H1 (cell line): ENCODE results near the gene SLU7. TPM values are rescaled to one million over a fixed set of nuclear protein-coding genes. Genes with fewer than 3 reads are reported as not detected.

ENCODE experiments used
- CTCF ChIA-PET: fragments of 300-600 bp; sonication (Branson Sonifier 250); formaldehyde crosslinking; loops from one replicate; lab custom pipeline; 2021; ENCODE audit not compliant: partially characterized antibody; lab: Charles Lee
- POLR2A ChIA-PET: fragments of 300-600 bp; sonication (Branson Sonifier 250); formaldehyde crosslinking; loops from one replicate; lab custom pipeline; 2021; ENCODE audit warnings: inconsistent platforms; ENCODE audit not compliant: partially characterized antibody; lab: Charles Lee
- DNase-seq, 2 experiments: peaks; one replicate each; pipeline versions ENCODE4 v3.0.0 to v3.0.0-alpha.2; 2010 to 2022; ENCODE audit warnings: low spot score in 2 of 2, low read depth in 1 of 2, mixed read lengths in 1 of 2
- FAIRE-seq: peaks from 2 replicates; lab custom pipeline; 2011; peaks lifted over from hg19 to GRCh38; lab: Jason Lieb, UNC
- H2AFZ ChIP-seq: 2 replicates; pipeline ENCODE4 v1.8.1; 2012; ENCODE audit warnings: low read length, inconsistent platforms
- H2AK5ac ChIP-seq: 2 replicates; pipeline ENCODE4 v1.6.1; 2013; ENCODE audit warnings: low read depth, low read length
- H2BK120ac ChIP-seq: replicated peaks from 2 replicates; pipeline ENCODE3; 2013; ENCODE audit warnings: low read depth, low read length, inconsistent platforms
- H2BK12ac ChIP-seq: 2 replicates; pipeline ENCODE4 v1.6.1; 2013; ENCODE audit warnings: low read depth, low read length
- H2BK15ac ChIP-seq: 2 replicates; pipeline ENCODE4 v1.6.1; 2013; ENCODE audit warnings: low read length
- H2BK20ac ChIP-seq: 2 replicates; pipeline ENCODE4 v1.6.1; 2013; ENCODE audit warnings: low read length
- H2BK5ac ChIP-seq: 2 replicates; pipeline ENCODE4 v1.6.1; 2013; ENCODE audit warnings: low read depth, low read length
- H3K14ac ChIP-seq: 2 replicates; pipeline ENCODE4 v1.6.1; 2013; ENCODE audit warnings: inconsistent platforms; ENCODE audit not compliant: insufficient read length
- H3K18ac ChIP-seq: 2 replicates; pipeline ENCODE4 v1.6.1; 2013; ENCODE audit warnings: low read length; ENCODE audit errors: extremely low read depth
- H3K23ac ChIP-seq: 2 replicates; pipeline ENCODE4 v1.6.1; 2013; ENCODE audit warnings: inconsistent platforms; ENCODE audit not compliant: insufficient read length
- H3K23me2 ChIP-seq: 2 replicates; pipeline ENCODE4 v1.6.1; 2013; ENCODE audit warnings: low read depth, low read length
- H3K27ac ChIP-seq: 2 replicates; pipeline ENCODE4 v1.6.1; 2011; ENCODE audit warnings: low read depth, low read length, inconsistent platforms
- H3K27me3 ChIP-seq, 4 experiments: replicated peaks in 1 of 4; 1 replicate in 1 of 4; 2 replicates in 3 of 4; pipeline versions ENCODE4 v1.6.1 to v1.8.1; 2011 to 2013; ENCODE audit warnings: low read length in 3 of 4, mild to moderate bottlenecking in 3 of 4, inconsistent platforms in 2 of 4, mixed read lengths in 2 of 4, moderate library complexity in 1 of 4; ENCODE audit not compliant: control insufficient read depth in 3 of 4, insufficient read depth in 3 of 4; ENCODE audit errors: extremely low read depth in 1 of 4
- H3K36me3 ChIP-seq, 4 experiments: 2 replicates each; pipeline versions ENCODE4 v1.6.1 to v1.8.1; 2011 to 2013; ENCODE audit warnings: mild to moderate bottlenecking in 4 of 4, low read length in 3 of 4, moderate library complexity in 2 of 4, control low read depth in 1 of 4, inconsistent platforms in 1 of 4; ENCODE audit not compliant: insufficient read depth in 4 of 4, control insufficient read depth in 2 of 4
- H3K4ac ChIP-seq: replicated peaks from 2 replicates; pipeline ENCODE3; 2013; ENCODE audit warnings: low read length, low read depth, mixed read lengths, inconsistent platforms; ENCODE audit not compliant: insufficient read length
- H3K4me1 ChIP-seq, 4 experiments: replicated peaks in 1 of 4; 1 replicate in 1 of 4; 2 replicates in 3 of 4; pipeline versions ENCODE4 v1.6.1 to v1.8.1; 2011 to 2013; ENCODE audit warnings: low read length in 3 of 4, inconsistent platforms in 2 of 4, mixed read lengths in 1 of 4; ENCODE audit not compliant: insufficient read depth in 4 of 4, control insufficient read depth in 3 of 4
- H3K4me2 ChIP-seq, 2 experiments: 2 replicates each; pipeline versions ENCODE4 v1.6.1 to v1.8.1; 2011 to 2013; ENCODE audit warnings: low read depth in 2 of 2, low read length in 2 of 2, control low read depth in 1 of 2, inconsistent platforms in 1 of 2, mild to moderate bottlenecking in 1 of 2; ENCODE audit not compliant: insufficient read depth in 1 of 2
- H3K4me3 ChIP-seq, 4 experiments: fragments of 200-600, 300-600 bp in 1 of 4; sonication (generic), shearing (Covaris generic), sonication (Bioruptor Twin) in 1 of 4; 2 replicates each; pipeline versions ENCODE4 v1.5.1 to v1.8.1; 2011 to 2016; ENCODE audit warnings: low read length in 4 of 4, low read depth in 3 of 4, control low read depth in 2 of 4, inconsistent platforms in 2 of 4, mild to moderate bottlenecking in 2 of 4, mixed read lengths in 1 of 4, moderate library complexity in 1 of 4; ENCODE audit not compliant: insufficient read depth in 2 of 4; ENCODE audit errors: extremely low read depth in 1 of 4
- H3K56ac ChIP-seq: replicated peaks from 2 replicates; pipeline ENCODE3; 2013; ENCODE audit warnings: low read depth, mild to moderate bottlenecking, mixed read lengths, low read length, inconsistent platforms; ENCODE audit not compliant: insufficient read length
- H3K79me1 ChIP-seq: 2 replicates; pipeline ENCODE4 v1.6.1; 2013; ENCODE audit warnings: low read depth, low read length, control low read depth
- H3K79me2 ChIP-seq, 2 experiments: 2 replicates each; pipeline versions ENCODE4 v1.6.1 to v1.8.1; 2012 to 2013; ENCODE audit warnings: low read length in 2 of 2, mild to moderate bottlenecking in 2 of 2, inconsistent platforms in 1 of 2; ENCODE audit not compliant: insufficient read depth in 2 of 2, control insufficient read depth in 1 of 2
- H3K9ac ChIP-seq, 4 experiments: replicated peaks in 1 of 4; 1 replicate in 1 of 4; 2 replicates in 3 of 4; pipeline versions ENCODE4 v1.6.1 to v1.8.1; 2011 to 2013; ENCODE audit warnings: low read depth in 3 of 4, low read length in 3 of 4, control low read depth in 2 of 4, mild to moderate bottlenecking in 2 of 4, moderate library complexity in 2 of 4, inconsistent platforms in 1 of 4; ENCODE audit errors: extremely low read depth in 1 of 4
- H3K9me3 ChIP-seq, 2 experiments: 2 replicates each; pipeline versions ENCODE4 v1.6.1 to v1.8.1; 2012 to 2013; ENCODE audit warnings: mild to moderate bottlenecking in 2 of 2, moderate library complexity in 2 of 2, control low read depth in 1 of 2, inconsistent platforms in 1 of 2, low read depth in 1 of 2, low read length in 1 of 2, mixed read lengths in 1 of 2; ENCODE audit not compliant: insufficient read depth in 2 of 2
- H4K20me1 ChIP-seq, 2 experiments: replicated peaks in 1 of 2; 2 replicates each; pipeline versions ENCODE3 to v1.8.1; 2011 to 2013; ENCODE audit warnings: inconsistent platforms in 2 of 2, low read length in 2 of 2, mild to moderate bottlenecking in 1 of 2; ENCODE audit not compliant: insufficient read depth in 2 of 2, control insufficient read depth in 1 of 2
- H4K5ac ChIP-seq: 2 replicates; pipeline ENCODE4 v1.6.1; 2013; ENCODE audit warnings: low read length, low read depth, mixed read lengths, inconsistent platforms; ENCODE audit not compliant: insufficient read length
- H4K8ac ChIP-seq: 2 replicates; pipeline ENCODE4 v1.8.0; 2013; ENCODE audit warnings: mild to moderate bottlenecking, moderate library complexity, low read length, inconsistent platforms; ENCODE audit not compliant: insufficient read depth; ENCODE audit errors: extremely low read depth
- H4K91ac ChIP-seq: replicated peaks from 2 replicates; pipeline ENCODE3; 2013; ENCODE audit warnings: low read length, mixed read lengths, inconsistent platforms; ENCODE audit not compliant: insufficient read length
- BRCA1 ChIP-seq: IDR thresholded peaks from 2 replicates; pipeline ENCODE4 v1.6.1; 2012; ENCODE audit warnings: low read depth, low read length, improper control_type of control experiment
- CBX5 ChIP-seq: fragments of 300-800, 300-1000 bp; sonication (generic); IDR thresholded peaks from 2 replicates; pipeline ENCODE4 v1.7.1; 2016; ENCODE audit warnings: antibody characterized with exemption, low read length, low read depth
- CREB1 ChIP-seq: IDR thresholded peaks from 2 replicates; pipeline ENCODE4 v1.6.1; 2012; ENCODE audit warnings: inconsistent platforms
- EZH2 ChIP-seq: fragments of 200-600 bp; sonication (generic); IDR thresholded peaks from 2 replicates; pipeline ENCODE4 v1.7.1; 2012; ENCODE audit warnings: low read depth, mild to moderate bottlenecking, moderate library complexity, low read length, inconsistent platforms; ENCODE audit not compliant: severe bottlenecking
- KDM1A ChIP-seq: fragments of 200-600, 300-600 bp; sonication (generic); IDR thresholded peaks from 2 replicates; pipeline ENCODE4 v1.7.1; 2016; ENCODE audit warnings: mild to moderate bottlenecking, low read length, borderline replicate concordance
- KDM5A ChIP-seq: fragments of 200-600 bp; IDR thresholded peaks from 2 replicates; pipeline ENCODE4 v1.7.1; 2012; ENCODE audit warnings: mild to moderate bottlenecking, low read length, inconsistent platforms, mixed read lengths
- NANOG ChIP-seq: IDR thresholded peaks from 2 replicates; pipeline ENCODE4 v1.6.1; 2011; ENCODE audit warnings: low read length, low read depth, mild to moderate bottlenecking, inconsistent platforms; ENCODE audit not compliant: insufficient read depth, poor library complexity, severe bottlenecking
- POLR2AphosphoS5 ChIP-seq: IDR thresholded peaks from 2 replicates; pipeline ENCODE4 v1.6.1; 2011; ENCODE audit warnings: low read depth, low read length
- RBBP5 ChIP-seq: IDR thresholded peaks from 2 replicates; pipeline ENCODE4 v1.7.1; 2012; ENCODE audit warnings: low read depth, mild to moderate bottlenecking, inconsistent platforms, low read length, moderate library complexity, borderline replicate concordance
- RXRA ChIP-seq: IDR thresholded peaks from 2 replicates; pipeline ENCODE4 v1.6.1; 2011; ENCODE audit warnings: low read depth, mild to moderate bottlenecking, low read length, moderate library complexity; ENCODE audit not compliant: insufficient read depth
- SIX5 ChIP-seq: IDR thresholded peaks from 2 replicates; pipeline ENCODE4 v1.6.1; 2011; ENCODE audit warnings: mild to moderate bottlenecking, low read depth, low read length
- SUZ12 ChIP-seq: fragments of 200-600 bp; sonication (generic); IDR thresholded peaks from 2 replicates; pipeline ENCODE4 v1.6.1; 2012; ENCODE audit warnings: mild to moderate bottlenecking, inconsistent platforms, low read length, moderate library complexity, mixed read lengths
- USF2 ChIP-seq: IDR thresholded peaks from 2 replicates; pipeline ENCODE4 v1.6.1; 2011; ENCODE audit warnings: low read length, improper control_type of control experiment
- ZNF274 ChIP-seq: IDR thresholded peaks from 2 replicates; pipeline ENCODE4 v1.7.0; 2012; ENCODE audit warnings: low read length, borderline replicate concordance; ENCODE audit errors: extremely low read depth
- polyA plus RNA-seq, 7 experiments: library from polyadenylated mRNA; depleted of rRNA in 3 of 7; stranded (reverse) in 5 of 7; unstranded in 2 of 7; fragments of >200 nt in 5 of 7; fragments of 200-250 nt in 2 of 7; gene quantifications; 1 replicate in 5 of 7; 2 replicates in 1 of 7; 4 replicates in 1 of 7; pipeline versions ENCODE4 v1.2.1 to v1.2.3, GENCODE V29; 2011 to 2013; ENCODE audit warnings: missing spikeins in 2 of 7, mixed read lengths in 2 of 7
- total RNA-seq: library from RNA; stranded (reverse); fragmentation: NEBNext Ultra II Directional; extraction: Animal tissue kit (Norgen Biotek cat#: 25700); gene quantifications from 2 replicates; pipeline ENCODE4 v1.2.1, GENCODE V29; 2021

SLU7 gene
- total and polyA plus RNA-seq, 2 of the 8 experiments (the other 6 are each of a cell fraction or from before 2014, with no cell fraction given): 6.0 to 34.1 TPM

GRCh38 chr5:160420331-160420610 lies 1.4 kb upstream of the SLU7 start:
- H3K4ac ChIP-seq: no peak overlapping the region
- FAIRE-seq (no peak), DNase-seq (no peak)
- no peak overlapping the region for H3K14ac ChIP-seq
- no peak overlapping the region for H2BK20ac ChIP-seq
- peaks cover 2 to 25% (median 17%) of the 10 kb centered on the region in 4 experiments; a peak in 6 of 8 replicates for H3K36me3 ChIP-seq
- peaks cover 9 to 60% of the 10 kb centered on the region in 2 experiments for H3K79me2 ChIP-seq
- peak overlapping the region; percentile 34 for H2BK120ac ChIP-seq
- CTCF ChIA-PET: interaction anchor here (1.4 kb wide), 1 partner anchor 18 kb away, joined by 6 read pairs; no protein-coding TSS in a partner anchor
- H3K18ac ChIP-seq: no peak overlapping the region
- H2BK5ac ChIP-seq: no peak overlapping the region
- peaks cover 0 to 3% of the 10 kb centered on the region in 2 experiments for H4K20me1 ChIP-seq
- H3K9me3 ChIP-seq: no peaks in the 10 kb centered on the region
- no peaks in the 10 kb centered on the region for H3K27me3 ChIP-seq
- peaks cover 2% of the 10 kb centered on the region; the same call in 1 of the 2 replicates for H3K79me1 ChIP-seq
- H3K9ac ChIP-seq: no peak overlapping the region
- H4K8ac ChIP-seq: no peak overlapping the region
- no peak overlapping the region for H3K56ac ChIP-seq
- no peak overlapping the region for H4K5ac ChIP-seq
- H4K91ac ChIP-seq: no peak overlapping the region
- no peak overlapping the region for H2BK15ac ChIP-seq
- no peak overlapping the region for H3K23ac ChIP-seq
- no peak overlapping the region for H3K27ac ChIP-seq
- no peak overlapping the region for H2AK5ac ChIP-seq
- POLR2A ChIA-PET: no interaction called here
- no peak overlapping the region for H2BK12ac ChIP-seq
- no peak overlapping the region for H2AFZ ChIP-seq
- H3K23me2 ChIP-seq: peaks cover 5% of the 10 kb centered on the region
- H3K4me1 ChIP-seq: peaks cover 0 to 8% (median 4%) of the 10 kb centered on the region in 4 experiments; a peak in 3 of 7 replicates
- peak overlapping the region in 1 of 2 experiments; percentile 91; a peak in 1 of 4 replicates for H3K4me2 ChIP-seq
- H3K4me3 ChIP-seq: no peak overlapping the region
- no peak for TF ChIP-seq NANOG
- TF ChIP-seq USF2: no peak
- no peak for TF ChIP-seq KDM1A
- TF ChIP-seq CBX5: no peak
- TF ChIP-seq SUZ12: no peak
- TF ChIP-seq CREB1: no peak
- no peak for TF ChIP-seq RXRA
- TF ChIP-seq ZNF274: no peak
- TF ChIP-seq SIX5: no peak
- TF ChIP-seq EZH2: no peak
- TF ChIP-seq KDM5A: no peak
- TF ChIP-seq BRCA1: no peak
- TF ChIP-seq POLR2AphosphoS5: no peak
- no peak for TF ChIP-seq RBBP5
